ENCODE measurements around the gene MAP4K4.

Gene MAP4K4

DNA sequence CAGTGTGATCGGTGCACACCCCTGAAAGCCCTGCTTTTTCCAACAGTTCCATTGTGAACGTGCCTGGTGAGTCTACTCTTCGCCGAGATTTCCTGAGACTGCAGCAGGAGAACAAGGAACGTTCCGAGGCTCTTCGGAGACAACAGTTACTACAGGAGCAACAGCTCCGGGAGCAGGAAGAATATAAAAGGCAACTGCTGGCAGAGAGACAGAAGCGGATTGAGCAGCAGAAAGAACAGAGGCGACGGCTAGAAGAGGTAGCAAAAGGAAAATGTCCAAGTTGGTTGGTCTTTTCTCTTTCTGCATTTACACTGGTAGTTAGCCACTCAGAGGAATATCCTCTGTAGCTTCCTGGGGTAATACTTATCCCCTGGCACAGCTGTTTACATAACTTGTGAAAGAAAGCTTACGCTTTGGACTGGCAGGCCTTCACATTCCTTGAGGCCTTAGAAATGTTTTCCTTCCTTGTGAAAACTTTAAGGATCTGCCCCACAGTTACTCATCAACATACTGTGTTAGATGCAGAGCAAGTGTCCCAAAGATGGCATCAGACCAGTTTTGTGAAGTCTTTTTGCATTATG lies 146.6 kb downstream of the MAP4K4 start:
- no peak for DNase-seq

- no peak for DNase-seq
Observed at GRCh38 chr2:101846973-101847372, 149.5 kb downstream of the MAP4K4 start.

- no peak for DNase-seq
Observed at GRCh38 chr2:101847661-101848339, 150.3 kb downstream of the MAP4K4 start.

DNA sequence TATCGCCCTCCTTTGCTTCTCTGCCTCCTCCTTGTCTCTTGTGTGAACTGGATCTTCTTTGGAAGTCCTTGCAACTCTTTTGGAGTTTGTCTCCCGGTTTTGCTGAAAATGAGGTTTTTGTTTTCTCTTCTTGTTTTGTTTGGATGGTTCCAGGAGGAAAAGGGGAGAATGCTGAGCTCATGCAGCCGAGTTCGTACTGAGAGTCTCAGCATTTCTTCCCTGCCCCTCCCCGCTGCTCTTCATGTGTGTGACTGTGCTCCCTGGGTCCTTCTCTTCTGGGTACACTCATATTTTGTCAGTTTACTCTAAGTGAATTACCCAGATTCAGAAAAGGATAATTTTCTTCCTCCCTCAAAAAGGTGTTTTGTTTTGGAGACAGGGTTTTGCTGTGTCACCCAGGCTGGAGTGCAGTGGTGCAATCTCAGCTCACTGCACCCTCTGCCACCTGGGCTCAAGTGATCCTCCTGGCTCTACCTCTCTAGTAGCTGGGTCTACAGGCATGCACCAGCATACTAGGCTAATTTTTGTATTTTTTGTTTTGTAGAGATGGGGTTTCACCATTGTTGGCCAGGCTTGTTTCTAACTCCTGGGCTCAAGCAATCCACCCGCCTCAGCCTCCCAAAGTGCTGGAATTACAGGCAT lies 151.4 kb downstream of the MAP4K4 start:
- DNase-seq: no peak

GRCh38 chr2:101850450-101850849 lies 152.9 kb downstream of the MAP4K4 start:
- no peak for DNase-seq

GRCh38 chr2:101850991-101851390 lies 153.5 kb downstream of the MAP4K4 start:
- no peak for DNase-seq

DNA sequence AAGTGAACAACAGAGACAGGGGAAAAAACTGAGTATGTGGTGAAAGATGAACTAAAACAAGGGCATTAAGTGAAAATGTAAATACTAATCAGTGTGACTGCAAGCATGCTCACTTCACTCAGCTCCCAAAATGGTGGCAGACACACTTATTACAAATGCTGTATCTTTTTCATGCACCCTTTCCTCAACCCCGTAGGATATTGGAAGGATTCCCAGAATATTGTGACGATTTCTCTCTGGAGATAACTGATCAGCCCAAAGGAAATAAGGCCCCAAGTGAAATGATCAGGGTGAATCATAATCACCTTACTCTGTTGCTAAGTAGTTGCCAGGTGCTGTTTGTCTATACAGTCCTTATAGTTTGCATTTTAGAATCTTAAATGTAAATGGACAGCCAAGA lies 155.3 kb downstream of the MAP4K4 start:
- DNase-seq: no peak

DNA sequence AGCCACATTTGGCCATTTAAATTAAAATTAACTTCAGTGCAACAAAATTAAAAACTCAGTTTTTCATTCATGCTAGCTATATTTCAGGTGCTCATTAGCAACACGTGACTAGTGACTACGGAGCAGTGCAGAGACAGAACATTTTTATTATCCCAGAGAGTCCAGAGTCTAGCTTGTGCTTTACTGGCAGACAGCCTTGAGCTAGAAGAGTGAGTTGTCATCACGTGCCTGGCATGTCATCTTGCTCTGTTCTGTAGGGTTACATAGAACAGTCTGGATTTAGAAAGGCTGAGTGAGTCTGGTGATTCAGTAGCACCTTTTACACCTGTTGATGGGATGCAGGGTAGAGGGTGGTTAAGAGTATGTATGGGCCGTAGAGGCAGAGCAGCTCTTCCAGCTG lies 157.4 kb downstream of the MAP4K4 start:
- no peak for DNase-seq

DNA sequence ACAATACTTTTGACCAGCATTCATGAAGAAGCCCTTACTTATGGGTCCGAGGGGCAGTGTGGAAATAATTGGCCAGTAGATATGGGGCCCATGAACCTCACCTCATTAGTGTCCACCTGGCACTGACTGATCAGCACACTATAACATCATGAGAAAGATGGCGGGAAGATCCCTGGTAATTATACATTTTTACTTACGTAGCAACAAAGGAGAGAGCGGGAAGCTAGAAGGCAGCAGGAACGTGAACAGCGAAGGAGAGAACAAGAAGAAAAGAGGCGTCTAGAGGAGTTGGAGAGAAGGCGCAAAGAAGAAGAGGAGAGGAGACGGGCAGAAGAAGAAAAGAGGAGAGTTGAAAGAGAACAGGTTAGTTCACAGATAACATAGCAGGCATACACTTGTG lies 158.3 kb downstream of the MAP4K4 start:
- no peak for DNase-seq

DNA sequence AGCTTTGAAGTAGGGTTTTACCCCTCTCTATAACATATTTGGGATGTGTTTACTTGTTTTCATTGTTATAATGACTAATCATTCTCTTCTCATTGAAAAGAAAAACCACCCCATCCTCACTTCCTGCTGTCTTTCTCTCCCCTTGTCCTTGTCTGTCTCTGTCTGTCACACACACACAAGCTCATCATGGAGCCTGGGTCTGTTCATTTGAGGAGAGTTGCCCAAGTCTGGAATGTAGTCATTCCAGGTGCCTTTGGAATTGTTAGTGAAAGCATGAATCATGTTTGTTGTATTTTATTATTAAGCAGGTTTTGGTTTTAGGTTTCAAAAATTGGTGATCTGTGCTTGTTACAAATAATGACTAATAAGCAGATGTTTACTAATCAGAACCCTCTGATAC lies 160.7 kb downstream of the MAP4K4 start:
- no peak for DNase-seq

GRCh38 chr2:101858910-101859309 lies 161.4 kb downstream of the MAP4K4 start:
- DNase-seq: no peak

DNA sequence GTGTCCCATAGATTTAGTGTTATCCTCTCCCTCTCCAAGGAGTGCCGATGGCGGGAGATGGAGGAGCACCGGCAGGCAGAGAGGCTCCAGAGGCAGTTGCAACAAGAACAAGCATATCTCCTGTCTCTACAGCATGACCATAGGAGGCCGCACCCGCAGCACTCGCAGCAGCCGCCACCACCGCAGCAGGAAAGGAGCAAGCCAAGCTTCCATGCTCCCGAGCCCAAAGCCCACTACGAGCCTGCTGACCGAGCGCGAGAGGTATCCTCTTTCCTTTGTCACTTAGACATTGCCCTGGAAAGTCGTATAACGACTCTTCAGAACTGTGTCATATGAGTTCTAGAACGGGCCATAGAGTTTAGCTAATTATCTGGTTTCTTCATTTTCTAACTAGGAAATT lies 162.1 kb downstream of the MAP4K4 start:
- no peak for DNase-seq

DNA sequence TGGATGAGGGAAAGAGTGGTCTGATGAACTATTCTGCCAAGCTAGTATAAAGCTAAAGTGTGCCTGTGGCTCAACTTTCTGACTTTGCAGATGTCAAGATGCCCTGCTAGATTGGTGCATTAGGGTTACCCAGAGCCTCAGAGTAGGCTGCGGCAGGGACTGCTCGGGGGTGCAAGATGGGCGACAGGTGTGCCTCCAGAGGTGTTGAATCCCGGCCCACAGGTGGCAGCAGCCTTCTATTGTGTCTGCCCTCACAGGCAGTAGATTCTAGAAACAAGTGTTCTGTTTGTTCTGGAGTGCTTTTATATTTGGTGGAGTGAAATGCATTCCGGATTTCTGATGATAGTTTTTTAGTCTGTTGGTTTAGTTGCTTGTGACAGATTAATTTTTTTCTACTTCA lies 162.7 kb downstream of the MAP4K4 start:
- no peak for DNase-seq

DNA sequence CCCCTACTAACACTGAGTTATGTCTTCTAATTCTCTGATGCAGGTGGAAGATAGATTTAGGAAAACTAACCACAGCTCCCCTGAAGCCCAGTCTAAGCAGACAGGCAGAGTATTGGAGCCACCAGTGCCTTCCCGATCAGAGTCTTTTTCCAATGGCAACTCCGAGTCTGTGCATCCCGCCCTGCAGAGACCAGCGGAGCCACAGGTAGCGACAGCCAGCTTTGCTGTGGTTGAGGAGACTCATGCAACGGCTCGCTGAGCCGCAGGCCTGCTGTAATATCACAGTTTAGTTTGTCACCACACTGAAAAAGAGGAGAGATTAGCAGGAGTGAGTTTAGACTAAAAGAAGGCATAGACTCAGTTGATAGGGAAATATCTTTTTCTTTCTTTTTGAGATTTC lies 163.3 kb downstream of the MAP4K4 start:
- no peak for DNase-seq

GRCh38 chr2:101861382-101861781 lies 163.9 kb downstream of the MAP4K4 start:
- DNase-seq: no peak

- no peak for DNase-seq
Observed at GRCh38 chr2:101863534-101863933, 166.0 kb downstream of the MAP4K4 start.

- no peak for DNase-seq
Observed at GRCh38 chr2:101864426-101864825, 166.9 kb downstream of the MAP4K4 start.

DNA sequence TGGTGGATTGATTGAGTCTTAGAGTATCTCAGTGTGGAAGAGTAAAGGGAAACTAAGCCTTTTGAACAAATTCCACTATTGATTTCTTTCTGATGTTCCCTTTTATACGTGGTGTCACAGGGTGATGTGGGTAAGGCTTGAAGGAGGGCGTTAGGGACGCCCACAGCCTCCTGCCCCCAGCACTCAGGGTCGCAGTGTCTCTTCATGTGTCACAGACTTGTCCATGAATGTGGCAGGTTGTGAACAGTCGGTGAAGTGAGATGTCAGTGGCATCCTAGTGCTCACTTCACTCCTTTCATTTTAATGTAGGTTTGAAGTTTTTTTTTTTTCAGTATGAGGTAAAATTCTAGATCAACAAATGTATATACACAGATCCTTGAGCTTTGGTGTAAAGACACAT lies 171.0 kb downstream of the MAP4K4 start:
- no peak for DNase-seq

DNA sequence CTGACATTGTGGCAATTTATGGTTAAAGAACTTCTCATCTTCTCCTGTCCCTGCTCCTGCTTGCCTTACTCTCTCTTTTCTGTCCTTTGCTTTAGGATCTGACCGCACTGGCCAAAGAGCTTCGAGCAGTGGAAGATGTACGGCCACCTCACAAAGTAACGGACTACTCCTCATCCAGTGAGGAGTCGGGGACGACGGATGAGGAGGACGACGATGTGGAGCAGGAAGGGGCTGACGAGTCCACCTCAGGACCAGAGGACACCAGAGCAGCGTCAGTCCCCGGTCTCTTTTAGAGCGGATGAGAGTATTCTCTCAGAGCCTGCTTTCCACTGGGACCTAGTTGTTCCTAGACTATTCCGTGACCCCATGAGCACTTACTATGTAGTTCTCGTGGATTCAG lies 172.0 kb downstream of the MAP4K4 start:
- no peak for DNase-seq

DNA sequence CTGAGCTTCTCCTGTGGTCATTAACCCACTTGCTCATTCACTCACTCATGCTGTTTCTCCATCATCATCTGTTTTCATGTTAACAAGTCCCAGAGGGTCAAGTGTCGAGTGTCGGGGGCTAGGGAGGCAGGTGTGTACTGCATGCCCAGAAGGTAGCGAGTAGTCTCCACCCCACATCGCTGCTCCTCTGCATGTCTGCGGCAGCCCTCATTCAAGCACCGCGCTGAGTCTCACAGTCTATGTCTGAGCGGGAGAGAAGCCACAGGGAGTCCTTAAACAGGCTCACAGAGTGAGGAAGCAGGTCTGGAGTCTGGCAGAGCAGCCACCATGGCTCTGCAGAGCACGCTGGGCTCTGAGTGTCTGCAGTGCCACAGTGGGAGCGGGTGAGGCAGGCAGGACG lies 172.9 kb downstream of the MAP4K4 start:
- DNase-seq: no peak

DNA sequence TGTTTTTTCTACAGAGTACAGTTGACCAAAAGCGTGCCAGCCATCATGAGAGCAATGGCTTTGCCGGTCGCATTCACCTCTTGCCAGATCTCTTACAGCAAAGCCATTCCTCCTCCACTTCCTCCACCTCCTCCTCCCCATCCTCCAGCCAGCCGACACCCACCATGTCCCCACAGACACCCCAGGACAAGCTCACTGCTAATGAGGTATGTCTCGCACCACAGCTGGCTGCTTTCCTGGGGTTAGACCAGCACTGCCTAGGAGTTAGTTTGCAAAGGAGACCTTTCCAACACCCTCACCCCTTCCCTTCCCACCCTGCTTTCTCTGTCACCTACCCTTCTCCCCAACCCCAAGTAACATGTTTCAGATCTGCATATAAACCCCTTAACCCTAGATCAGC lies 174.0 kb downstream of the MAP4K4 start:
- DNase-seq: no peak

DNA sequence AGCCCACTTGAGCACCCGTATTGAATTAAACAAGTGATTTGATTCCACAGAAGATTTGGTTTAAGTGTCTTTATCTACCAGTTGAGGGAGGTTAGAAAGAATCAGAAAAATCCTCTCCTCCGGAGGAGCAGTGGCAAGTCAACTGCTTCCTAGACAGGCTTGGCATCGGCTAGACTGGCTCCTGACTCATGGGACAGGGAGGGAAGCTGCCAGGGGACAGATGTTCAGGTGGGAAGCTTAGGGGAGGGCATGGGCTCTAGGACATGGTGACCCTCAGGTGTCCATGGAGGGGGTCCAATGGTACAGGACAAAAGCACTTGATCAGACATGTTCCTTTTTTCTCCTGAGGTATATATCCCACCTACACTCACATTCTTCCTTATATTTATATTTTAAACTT lies 175.0 kb downstream of the MAP4K4 start:
- no peak for DNase-seq

GRCh38 chr2:101873543-101873942 lies 176.0 kb downstream of the MAP4K4 start:
- DNase-seq: peak; percentile 13

GRCh38 chr2:101874069-101874468 lies 176.6 kb downstream of the MAP4K4 start:
- no peak for DNase-seq

GRCh38 chr2:101879466-101879865 lies 182.0 kb downstream of the MAP4K4 start:
- no peak for DNase-seq
